Astrocyte (in vitro differentiated cells and primary cell): ENCODE results near the gene DEPDC7. TPM values are rescaled to one million over a fixed set of nuclear protein-coding genes. Genes with fewer than 3 reads are reported as not detected.
A peak's percentile ranks its signal among the peaks of the same experiment; 100 is the strongest.

ENCODE experiments used
- DNase-seq: peaks from one replicate; pipeline ENCODE4 v3.0.0-alpha.2; 2010; ENCODE audit warnings: low read depth
- FAIRE-seq: peaks from 2 replicates; lab custom pipeline; 2011; peaks lifted over from hg19 to GRCh38; lab: Jason Lieb, UNC
- H2AFZ ChIP-seq: 2 replicates; pipeline ENCODE4 v1.6.0; 2012; ENCODE audit warnings: low read depth, low read length, inconsistent platforms
- H3K27ac ChIP-seq: 2 replicates; pipeline ENCODE4 v1.5.1; 2011; ENCODE audit warnings: low read depth, low read length, inconsistent platforms
- H3K27me3 ChIP-seq: 2 replicates; pipeline ENCODE4 v1.6.0; 2011; ENCODE audit warnings: low read length, inconsistent platforms; ENCODE audit not compliant: insufficient read depth
- H3K36me3 ChIP-seq: 2 replicates; pipeline ENCODE4 v1.5.1; 2011; ENCODE audit warnings: low read length, inconsistent platforms; ENCODE audit not compliant: insufficient read depth
- H3K4me1 ChIP-seq: 2 replicates; pipeline ENCODE4 v1.5.1; 2011; ENCODE audit warnings: low read length, inconsistent platforms; ENCODE audit not compliant: insufficient read depth
- H3K4me2 ChIP-seq: 2 replicates; pipeline ENCODE4 v1.6.0; 2012; ENCODE audit warnings: low read length, inconsistent platforms
- H3K4me3 ChIP-seq: 2 replicates; pipeline ENCODE4 v1.5.1; 2011; ENCODE audit warnings: low read depth, mild to moderate bottlenecking, low read length, inconsistent platforms; ENCODE audit not compliant: insufficient read depth
- H3K79me2 ChIP-seq: 2 replicates; pipeline ENCODE4 v1.6.0; 2012; ENCODE audit warnings: mild to moderate bottlenecking, low read length, inconsistent platforms; ENCODE audit not compliant: insufficient read depth
- H3K9ac ChIP-seq: 2 replicates; pipeline ENCODE4 v1.6.0; 2012; ENCODE audit warnings: mild to moderate bottlenecking, low read length, inconsistent platforms
- H3K9me3 ChIP-seq: 2 replicates; pipeline ENCODE4 v1.5.1; 2012; ENCODE audit warnings: low read depth, mild to moderate bottlenecking, low read length, inconsistent platforms; ENCODE audit not compliant: insufficient read depth
- H4K20me1 ChIP-seq: 2 replicates; pipeline ENCODE4 v1.6.0; 2012; ENCODE audit warnings: low read length, inconsistent platforms; ENCODE audit not compliant: insufficient read depth
- H3K27ac Mint-ChIP-seq: one replicate; pipeline ENCODE4 v1.8.0; 2021; ENCODE audit warnings: mild to moderate bottlenecking, mixed read lengths; ENCODE audit not compliant: unreplicated experiment
- H3K27me3 Mint-ChIP-seq: one replicate; pipeline ENCODE4 v1.8.0; 2021; ENCODE audit warnings: low read depth, mixed read lengths; ENCODE audit not compliant: unreplicated experiment
- H3K36me3 Mint-ChIP-seq: one replicate; pipeline ENCODE4 v1.8.0; 2021; ENCODE audit warnings: low read depth, mixed read lengths; ENCODE audit not compliant: unreplicated experiment
- H3K4me1 Mint-ChIP-seq: one replicate; pipeline ENCODE4 v1.8.0; 2021; ENCODE audit warnings: low read depth, mixed read lengths; ENCODE audit not compliant: unreplicated experiment
- H3K4me3 Mint-ChIP-seq: one replicate; pipeline ENCODE4 v1.8.0; 2021; ENCODE audit warnings: mild to moderate bottlenecking, moderate library complexity, mixed read lengths; ENCODE audit not compliant: unreplicated experiment
- H3K9me3 Mint-ChIP-seq: one replicate; pipeline ENCODE4 v1.8.0; 2021; ENCODE audit warnings: mild to moderate bottlenecking, mixed read lengths; ENCODE audit not compliant: unreplicated experiment
- EZH2 ChIP-seq: IDR thresholded peaks from 2 replicates; pipeline ENCODE4 v1.6.1; 2012; ENCODE audit warnings: mild to moderate bottlenecking, low read length, inconsistent platforms; ENCODE audit not compliant: insufficient read depth
- total RNA-seq: library from RNA; stranded (reverse); gene quantifications from 2 replicates; pipeline ENCODE4 v1.2.1, GENCODE V29; 2021
- TF ChIP-seq, protein P1 (sequence below): IDR thresholded peaks from 2 replicates; pipeline ENCODE4 v1.5.1; 2011; ENCODE audit warnings: low read depth, mild to moderate bottlenecking, inconsistent platforms, low read length, moderate library complexity; ENCODE audit not compliant: insufficient read depth

The DEPDC7 gene
- total RNA-seq, 1 donor from 2014 or later, result 3.7 TPM

DNA sequence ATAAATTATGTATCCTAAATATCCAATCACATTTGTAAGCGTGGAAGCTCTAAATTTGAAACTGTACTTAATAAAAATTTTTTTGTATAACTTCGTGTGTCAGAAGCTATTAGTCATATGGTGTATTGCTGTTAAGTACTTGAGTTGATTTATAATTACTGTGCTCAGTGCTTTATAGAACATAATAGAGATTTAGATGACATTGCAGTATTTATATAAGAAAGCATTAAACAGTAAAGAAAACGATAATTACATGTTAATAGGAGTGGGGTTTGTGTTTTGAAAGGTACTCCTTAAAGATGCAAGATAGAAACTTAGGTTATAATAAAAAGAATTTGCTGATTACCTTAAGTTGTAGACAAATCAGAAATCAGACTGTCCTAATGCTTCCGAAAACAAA is 17.8 kb downstream of the DEPDC7 start:
- no peak for FAIRE-seq
- H2AFZ ChIP-seq, result no peak overlapping the region
- H3K4me1 ChIP-seq, result peaks cover 2% of the 10 kb centered on the region
- Mint-ChIP-seq H3K27me3 (no peaks in the 10 kb centered on the region), H3K4me1 (peaks cover 5% of the 10 kb centered on the region), H3K9me3 (no peaks in the 10 kb centered on the region), H3K4me3 (no peak overlapping the region), H3K36me3 (no peaks in the 10 kb centered on the region), H3K27ac (no peak overlapping the region)
- H3K36me3 ChIP-seq, result peaks cover 3% of the 10 kb centered on the region
- no peaks in the 10 kb centered on the region for H3K79me2 ChIP-seq
- no peak for DNase-seq
- H3K9me3 ChIP-seq, result no peaks in the 10 kb centered on the region
- H3K4me3 ChIP-seq, result no peak overlapping the region
- no peaks in the 10 kb centered on the region for H3K27me3 ChIP-seq
- H3K27ac ChIP-seq, result no peak overlapping the region
- H3K4me2 ChIP-seq, result no peak overlapping the region
- no peak overlapping the region for H3K9ac ChIP-seq
- no peak for TF ChIP-seq EZH2
- TF ChIP-seq, protein P1, sequence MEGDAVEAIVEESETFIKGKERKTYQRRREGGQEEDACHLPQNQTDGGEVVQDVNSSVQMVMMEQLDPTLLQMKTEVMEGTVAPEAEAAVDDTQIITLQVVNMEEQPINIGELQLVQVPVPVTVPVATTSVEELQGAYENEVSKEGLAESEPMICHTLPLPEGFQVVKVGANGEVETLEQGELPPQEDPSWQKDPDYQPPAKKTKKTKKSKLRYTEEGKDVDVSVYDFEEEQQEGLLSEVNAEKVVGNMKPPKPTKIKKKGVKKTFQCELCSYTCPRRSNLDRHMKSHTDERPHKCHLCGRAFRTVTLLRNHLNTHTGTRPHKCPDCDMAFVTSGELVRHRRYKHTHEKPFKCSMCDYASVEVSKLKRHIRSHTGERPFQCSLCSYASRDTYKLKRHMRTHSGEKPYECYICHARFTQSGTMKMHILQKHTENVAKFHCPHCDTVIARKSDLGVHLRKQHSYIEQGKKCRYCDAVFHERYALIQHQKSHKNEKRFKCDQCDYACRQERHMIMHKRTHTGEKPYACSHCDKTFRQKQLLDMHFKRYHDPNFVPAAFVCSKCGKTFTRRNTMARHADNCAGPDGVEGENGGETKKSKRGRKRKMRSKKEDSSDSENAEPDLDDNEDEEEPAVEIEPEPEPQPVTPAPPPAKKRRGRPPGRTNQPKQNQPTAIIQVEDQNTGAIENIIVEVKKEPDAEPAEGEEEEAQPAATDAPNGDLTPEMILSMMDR, result no peak
- H4K20me1 ChIP-seq, result no peaks in the 10 kb centered on the region

DNA sequence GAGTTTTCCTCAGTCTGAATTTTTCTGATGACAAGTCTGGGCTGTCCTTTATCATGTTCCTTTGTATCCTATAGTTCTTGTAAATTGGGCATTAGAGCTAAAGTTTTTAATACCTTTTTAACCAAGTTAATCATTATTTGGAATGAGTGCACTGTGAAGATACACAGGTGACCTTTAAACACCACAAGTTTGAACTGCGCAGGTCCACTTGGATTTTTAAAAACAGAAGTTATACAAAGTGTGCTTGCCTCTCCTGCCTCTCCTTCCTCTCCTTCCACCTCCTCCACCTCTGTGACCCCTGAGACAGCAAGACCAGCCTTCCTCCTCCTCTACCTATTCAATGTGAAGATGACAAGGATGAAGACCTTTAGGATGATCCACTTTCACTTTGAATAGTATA is 19.3 kb downstream of the DEPDC7 start:
- Histone ChIP-seq H3K9me3 (no peaks in the 10 kb centered on the region), H3K79me2 (peaks cover under 1% of the 10 kb centered on the region), H3K4me3 (no peak overlapping the region), H4K20me1 (no peaks in the 10 kb centered on the region), H3K9ac (no peak overlapping the region), H3K36me3 (peaks cover 3% of the 10 kb centered on the region), H2AFZ (no peak overlapping the region), H3K27ac (no peak overlapping the region), H3K4me2 (no peak overlapping the region), H3K27me3 (no peaks in the 10 kb centered on the region), H3K4me1 (no peaks in the 10 kb centered on the region)
- no peak overlapping the region for H3K4me3 Mint-ChIP-seq
- no peak for DNase-seq
- TF ChIP-seq, protein P1, result no peak
- TF ChIP-seq EZH2, result no peak
- H3K27me3 Mint-ChIP-seq, result no peaks in the 10 kb centered on the region
- no peaks in the 10 kb centered on the region for H3K9me3 Mint-ChIP-seq
- no peak for FAIRE-seq
- H3K27ac Mint-ChIP-seq, result no peak overlapping the region
- no peaks in the 10 kb centered on the region for H3K36me3 Mint-ChIP-seq
- no peaks in the 10 kb centered on the region for H3K4me1 Mint-ChIP-seq

DNA sequence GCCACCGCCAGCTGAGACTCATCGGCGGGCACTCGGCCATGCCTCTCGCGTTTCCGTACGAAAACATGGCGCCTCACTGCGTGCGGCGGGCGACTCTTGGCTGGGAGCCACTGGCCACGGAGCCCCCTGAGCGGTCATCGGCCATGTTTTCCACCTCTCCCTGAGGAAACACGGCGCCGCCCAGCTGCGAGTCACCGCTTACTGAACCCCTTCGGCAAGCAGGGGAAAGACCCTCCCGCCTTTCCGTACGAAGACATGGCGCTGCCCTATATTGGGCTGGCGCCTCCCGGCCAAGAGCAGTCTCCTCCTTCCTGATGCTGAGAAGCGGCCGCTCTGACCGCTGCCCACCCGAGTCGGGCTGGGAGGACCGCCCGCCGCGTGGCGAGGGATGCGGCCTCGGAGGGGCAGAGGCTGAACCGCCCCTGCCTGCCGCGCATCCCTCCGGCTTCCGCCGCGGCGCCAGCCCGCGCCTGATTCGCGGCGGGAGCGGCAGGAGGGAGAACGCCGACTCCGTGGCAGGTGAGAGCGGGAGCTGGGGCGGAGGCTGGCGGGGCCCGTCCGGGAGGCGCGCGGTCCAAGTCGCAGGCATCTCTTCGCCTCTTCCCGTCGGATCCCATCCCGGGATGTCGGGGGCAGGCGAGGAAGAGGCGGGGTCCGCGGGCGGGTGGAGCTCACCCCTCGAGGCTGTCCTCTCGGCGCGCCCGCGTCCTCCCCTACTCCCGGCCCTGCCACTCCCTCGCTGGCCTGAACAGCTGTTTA is 23.8 kb downstream of the DEPDC7 start, which contains the start of gene TCP11L1:
Gene TCP11L1, plus strand, starts transcription at position 299 of the 759 bp plus-strand sequence. CDS start 4,202 bp downstream, outside the sequence.
- Mint-ChIP-seq H3K27me3 (no peaks in the 10 kb centered on the region), H3K4me1 (peaks cover 8% of the 10 kb centered on the region), H3K36me3 (peaks cover 4% of the 10 kb centered on the region), H3K9me3 (no peaks in the 10 kb centered on the region), H3K4me3 (peak within 1 kb of the TSS; percentile 91), H3K27ac (peak within 1 kb of the TSS; percentile 96)
- DNase-seq (peak; percentile 84), FAIRE-seq (no peak)
- peak within 1 kb of the TSS; percentile 99 for H2AFZ ChIP-seq
- no peaks in the 10 kb centered on the region for H3K27me3 ChIP-seq
- H3K4me3 ChIP-seq, result peak within 1 kb of the TSS; percentile 82
- no peak for TF ChIP-seq EZH2
- peak within 1 kb of the TSS; percentile 99 for H3K9ac ChIP-seq
- H3K4me2 ChIP-seq, result peak within 1 kb of the TSS; percentile 96
- H3K4me1 ChIP-seq, result peaks cover 20% of the 10 kb centered on the region
- peaks cover 21% of the 10 kb centered on the region for H3K79me2 ChIP-seq
- H4K20me1 ChIP-seq, result no peaks in the 10 kb centered on the region
- H3K27ac ChIP-seq, result peak within 1 kb of the TSS; percentile 98
- no peaks in the 10 kb centered on the region for H3K36me3 ChIP-seq
- H3K9me3 ChIP-seq, result no peaks in the 10 kb centered on the region
